WI38 (cell line): ENCODE measurements around the gene TPD52L1.

Experiments
- H3K4me3 ChIP-seq: 2 replicates; pipeline ENCODE4 v1.5.1; 2011; ENCODE audit warnings: low read depth, mild to moderate bottlenecking, control low read depth, low read length
- CTCF ChIP-seq: IDR thresholded peaks from 2 replicates; pipeline ENCODE4 v1.5.1; 2012; ENCODE audit warnings: low read depth, mild to moderate bottlenecking, control low read depth, low read length

The TPD52L1 gene

DNA sequence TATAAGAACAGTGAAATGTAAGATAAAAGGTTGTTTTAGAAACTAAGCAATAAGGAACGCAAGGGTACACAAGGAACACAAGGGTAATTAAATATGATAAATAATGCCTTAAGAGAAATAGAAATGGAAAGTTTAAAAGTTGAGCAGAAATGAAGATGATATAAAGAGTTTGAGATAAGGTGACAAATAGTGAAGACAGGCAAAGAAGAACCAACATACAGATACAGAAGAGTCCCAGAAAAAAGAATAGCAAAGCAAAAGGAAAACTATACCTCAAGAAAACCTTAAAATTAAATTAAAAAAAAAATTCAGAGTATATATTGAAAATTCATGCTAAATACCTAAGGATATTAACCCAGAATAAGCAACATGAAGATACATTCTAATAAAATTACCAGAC, 131.8 kb downstream of the TPD52L1 start:
- no peak overlapping the region for H3K4me3 ChIP-seq
- TF ChIP-seq CTCF = no peak

GRCh38 chr6:125285936-125286335, 132.4 kb downstream of the TPD52L1 start:
- no peak for TF ChIP-seq CTCF
- no peak overlapping the region for H3K4me3 ChIP-seq

DNA sequence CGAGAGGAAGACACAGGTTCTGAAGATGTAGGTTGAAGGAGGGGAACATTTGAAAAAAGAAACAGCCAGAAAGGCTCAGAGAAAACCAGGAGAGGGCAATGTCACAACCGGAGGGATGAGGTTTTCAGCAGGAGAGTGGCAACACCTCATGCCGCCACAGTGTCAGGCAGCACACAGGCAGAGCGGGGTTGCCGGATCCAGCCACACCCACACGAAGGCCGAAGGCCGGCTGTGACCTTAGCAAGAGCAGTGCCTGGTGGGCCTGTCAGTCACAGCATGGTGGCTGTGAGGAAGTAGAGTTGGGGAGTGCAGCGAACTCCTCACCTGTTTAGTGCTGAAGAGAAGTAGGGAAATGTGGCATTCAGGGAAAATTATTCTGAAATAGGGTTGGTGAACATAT, 134.1 kb downstream of the TPD52L1 start:
- H3K4me3 ChIP-seq = no peak overlapping the region
- no peak for TF ChIP-seq CTCF

DNA sequence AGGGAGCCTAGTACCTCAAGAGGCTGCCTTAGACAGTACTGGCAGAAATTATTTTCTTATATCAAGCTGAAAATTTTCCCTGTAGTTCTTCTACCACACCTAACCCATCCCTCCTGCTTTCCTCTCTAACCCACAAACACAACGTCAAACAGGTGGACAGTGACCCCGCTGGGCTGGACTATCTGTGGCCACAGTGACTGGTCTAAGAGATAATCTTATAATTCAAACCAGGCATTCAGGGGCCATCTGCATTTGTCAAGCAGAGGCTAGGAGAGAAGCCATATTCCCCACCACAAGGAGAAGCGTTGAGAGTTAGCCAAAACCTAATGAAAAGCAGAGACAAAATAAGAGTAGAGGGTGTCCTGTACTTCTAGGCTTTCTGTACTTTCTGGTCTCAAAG, 140.0 kb downstream of the TPD52L1 start:
- no peak overlapping the region for H3K4me3 ChIP-seq
- no peak for TF ChIP-seq CTCF

DNA sequence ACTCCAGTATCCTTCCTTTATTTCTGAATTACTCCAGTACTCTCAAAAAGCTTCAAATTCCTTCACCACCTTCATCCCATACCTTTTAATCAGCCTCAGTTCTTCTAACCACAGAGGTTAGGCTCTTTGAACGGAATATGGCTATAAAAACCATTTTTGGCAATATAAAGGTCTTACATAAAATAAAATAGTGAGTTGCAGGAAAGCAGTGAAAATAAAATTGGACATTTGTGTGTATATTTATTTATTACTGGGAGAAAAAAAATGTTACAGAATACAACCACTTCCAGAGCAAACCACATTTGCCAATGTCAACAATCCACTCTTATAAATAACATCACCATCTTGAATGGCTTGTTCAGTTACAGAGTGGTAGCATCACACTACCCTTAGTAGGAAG, 140.5 kb downstream of the TPD52L1 start:
- no peak for TF ChIP-seq CTCF
- H3K4me3 ChIP-seq = no peak overlapping the region

- no peak overlapping the region for H3K4me3 ChIP-seq
- TF ChIP-seq CTCF = no peak
Measured at GRCh38 chr6:125294925-125295324, 141.4 kb downstream of the TPD52L1 start.

DNA sequence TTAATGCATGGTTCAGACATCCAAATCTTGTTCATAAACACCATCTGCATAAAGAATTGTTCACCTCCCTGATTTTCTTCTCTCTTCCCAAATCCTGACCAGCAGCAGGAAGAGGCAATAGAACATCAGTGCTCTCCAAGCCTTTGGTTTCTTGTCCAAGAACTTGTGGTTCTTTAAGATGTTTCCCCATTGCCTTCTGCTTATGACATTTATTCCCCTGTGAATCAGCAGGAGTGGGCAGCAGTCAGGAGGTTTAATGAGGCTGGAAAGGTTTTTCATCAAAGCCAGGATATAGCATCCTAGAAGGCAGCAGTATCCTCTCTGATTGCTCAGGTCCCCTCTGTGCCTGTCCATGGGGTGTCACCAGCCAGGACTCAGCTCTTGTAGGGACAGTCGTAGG, 142.9 kb downstream of the TPD52L1 start:
- TF ChIP-seq CTCF = no peak

More for the DNA sequence above, 142.9 kb downstream of the TPD52L1 start:
- H3K4me3 ChIP-seq = no peak overlapping the region
